Measurements from ENCODE around the gene ZNF665. TPM values are rescaled to one million over a fixed set of nuclear protein-coding genes. Genes with fewer than 3 reads are reported as not detected.
"Not testable (repeated sequence)": the region's sequence is repeated elsewhere in the genome, so short reads cannot be mapped to it uniquely, and the experiment has no call there.

Gene ZNF665
- 1 to 10 TPM; 2.9 to 3.8 (median 3.3) TPM for total RNA-seq

- intact Hi-C loops (cut with DNase I), result loop anchor here (5.0 to 10.0 kb wide), 6 partner anchors 91 to 552 kb away; partner anchors contain the start of genes ZNF160, ZNF765, ZNF813 and ZNF845
- no peak for TF ChIP-seq CTCF (IDR thresholded peaks at IDR 0.05)
- TF ChIP-seq POLR2AphosphoS5 (IDR thresholded peaks at IDR 0.05), result peak; percentile 83 to 87
- no peak for TF ChIP-seq POLR2A (IDR thresholded peaks at IDR 0.05; ENCODE audit: low read depth)
- H3K36me3 ChIP-seq, result peaks cover 0 to 18% (median 8%) of the 10 kb centered on the region in 4 donors
- no peaks in the 10 kb centered on the region for H3K9me3 ChIP-seq
- H3K27me3 ChIP-seq, result no peaks in the 10 kb centered on the region
- H3K4me1 ChIP-seq, result peaks cover 11 to 35% (median 27%) of the 10 kb centered on the region in 4 donors
- under 1% methylated on average over 44 of the region's 53 CpGs for WGBS
- H3K27ac ChIP-seq (replicated peaks in 1 of 4), result peak within 1 kb of the TSS; percentile 78 to 85 (median 81)
- peak; percentile 97 for DNase-seq (ENCODE audit: extremely low spot score)
- H3K4me3 ChIP-seq, result peak within 1 kb of the TSS; percentile 59 to 85 (median 76)
These were observed at the start of gene ZNF665 for GRCh38 chr19:53192771-53193534. Gene ZNF665, minus strand, starts transcription at chr19:53193358. Its CDS starts 10,460 bp downstream, at chr19:53182898.

GRCh38 chr19:53237114-53237777 is 44.1 kb upstream of the ZNF665 start:
- TF ChIP-seq CTCF (IDR thresholded peaks at IDR 0.05) (no peak), POLR2AphosphoS5 (IDR thresholded peaks at IDR 0.05) (no peak), EP300 (IDR thresholded peaks at IDR 0.05) (no peak), POLR2A (IDR thresholded peaks at IDR 0.05; ENCODE audit: low read depth) (no peak)
- 91% methylated on average over 4 of the region's 4 CpGs for whole genome bisulfite sequencing
- DNase-seq (ENCODE audit: extremely low spot score), result no peak
- H3K4me3 ChIP-seq, result no peak overlapping the region
- intact Hi-C loops (cut with DNase I), result no loop called here
- H3K27ac ChIP-seq (replicated peaks in 1 of 4), result no peak overlapping the region
- H3K27me3 ChIP-seq, result no peaks in the 10 kb centered on the region
- H3K36me3 ChIP-seq, result peaks cover 46 to 56% (median 53%) of the 10 kb centered on the region in 4 donors
- peaks cover 11 to 100% (median 97%) of the 10 kb centered on the region in 4 donors for H3K9me3 ChIP-seq
- no peaks in the 10 kb centered on the region for H3K4me1 ChIP-seq

- H3K9me3 ChIP-seq, result peaks cover 0 to 84% (median 73%) of the 10 kb centered on the region in 4 donors
- 95% methylated on average over 14 of the region's 20 CpGs for WGBS
These were observed 31.4 kb upstream of the ZNF665 start for GRCh38 chr19:53224606-53225005.

GRCh38 chr19:53222716-53223115 is 29.6 kb upstream of the ZNF665 start:
- H3K4me3 ChIP-seq; H3K4me1 ChIP-seq; intact Hi-C loops (cut with DNase I); DNase-seq (ENCODE audit: extremely low spot score); H3K36me3 ChIP-seq; H3K27ac ChIP-seq (replicated peaks in 1 of 4); H3K27me3 ChIP-seq: not testable (repeated sequence)
- no CpG with 5 or more reads among the region's 28 CpGs for WGBS
- peaks cover 0 to 84% (median 72%) of the 10 kb centered on the region in 4 donors for H3K9me3 ChIP-seq

More at GRCh38 chr19:53224606-53225005, 31.4 kb upstream of the ZNF665 start:
- no peak for DNase-seq (ENCODE audit: extremely low spot score)
- peaks cover 0 to 3% (median 0%) of the 10 kb centered on the region in 4 donors for H3K36me3 ChIP-seq
- TF ChIP-seq POLR2AphosphoS5 (IDR thresholded peaks at IDR 0.05) (no peak), CTCF (IDR thresholded peaks at IDR 0.05) (no peak), EP300 (IDR thresholded peaks at IDR 0.05) (no peak), POLR2A (IDR thresholded peaks at IDR 0.05; ENCODE audit: low read depth) (no peak)
- no peak overlapping the region for H3K27ac ChIP-seq (replicated peaks in 1 of 4)
- no peaks in the 10 kb centered on the region for H3K4me1 ChIP-seq
- H3K27me3 ChIP-seq, result no peaks in the 10 kb centered on the region
- intact Hi-C loops (cut with DNase I), result no loop called here
- no peak overlapping the region for H3K4me3 ChIP-seq

GRCh38 chr19:53212703-53213320 is 19.7 kb upstream of the ZNF665 start:
- TF ChIP-seq EP300 (IDR thresholded peaks at IDR 0.05), result no peak
- no peak for TF ChIP-seq POLR2A (IDR thresholded peaks at IDR 0.05; ENCODE audit: low read depth)
- TF ChIP-seq CTCF (IDR thresholded peaks at IDR 0.05), result no peak
- no peak for TF ChIP-seq POLR2AphosphoS5 (IDR thresholded peaks at IDR 0.05)
- H3K4me1 ChIP-seq, result no peaks in the 10 kb centered on the region
- H3K4me3 ChIP-seq, result no peak overlapping the region
- no peak overlapping the region for H3K27ac ChIP-seq (replicated peaks in 1 of 4)
- peaks cover 36 to 43% (median 39%) of the 10 kb centered on the region in 4 donors for H3K36me3 ChIP-seq
- 100% methylated on average over 2 of the region's 2 CpGs for WGBS
- peaks cover 51 to 100% (median 100%) of the 10 kb centered on the region in 4 donors for H3K9me3 ChIP-seq
- no peak for DNase-seq (ENCODE audit: extremely low spot score)
- H3K27me3 ChIP-seq, result no peaks in the 10 kb centered on the region
- intact Hi-C loops (cut with DNase I), result no loop called here

GRCh38 chr19:53211554-53211953 is 18.4 kb upstream of the ZNF665 start:
- H3K27me3 ChIP-seq; H3K4me3 ChIP-seq; intact Hi-C loops (cut with DNase I); DNase-seq (ENCODE audit: extremely low spot score); H3K4me1 ChIP-seq; H3K27ac ChIP-seq (replicated peaks in 1 of 4): not testable (repeated sequence)
- H3K9me3 ChIP-seq, result peaks cover 51 to 100% (median 99%) of the 10 kb centered on the region in 4 donors
- peaks cover 37 to 56% (median 46%) of the 10 kb centered on the region in 4 donors for H3K36me3 ChIP-seq
- 86% methylated on average over 3 of the region's 3 CpGs for WGBS
